Neural progenitor cell (in vitro differentiated cells): Measurements from ENCODE around the gene HBG1. TPM values are rescaled to one million over a fixed set of nuclear protein-coding genes. Genes with fewer than 3 reads are reported as not detected.

Source experiments
- DNase-seq: peaks from one replicate; pipeline ENCODE4 v3.0.0-alpha.2; 2016; ENCODE audit warnings: low spot score
- H2AFZ ChIP-seq: fragments of 200-600 bp; sonication (generic); replicated peaks from 2 replicates; pipeline ENCODE4 v1.6.1; 2016; ENCODE audit warnings: antibody characterized with exemption
- H3F3A ChIP-seq: fragments of 200-600 bp; sonication (generic); 2 replicates; pipeline ENCODE4 v1.6.1; 2016; ENCODE audit warnings: antibody characterized with exemption, low read depth
- H3K27ac ChIP-seq: fragments of 200-600 bp; sonication (generic); 2 replicates; pipeline ENCODE4 v1.5.1; 2016; ENCODE audit warnings: mild to moderate bottlenecking
- H3K27me3 ChIP-seq: fragments of 200-600 bp; sonication (generic); 2 replicates; pipeline ENCODE4 v1.6.1; 2016; ENCODE audit warnings: mild to moderate bottlenecking, moderate library complexity
- H3K36me3 ChIP-seq: fragments of 200-600 bp; sonication (generic); 2 replicates; pipeline ENCODE4 v1.5.1; 2016
- H3K4me1 ChIP-seq: fragments of 200-600 bp; sonication (generic); 2 replicates; pipeline ENCODE4 v1.6.1; 2016; ENCODE audit warnings: mixed run types
- H3K4me2 ChIP-seq: fragments of 200-600 bp; sonication (generic); 2 replicates; pipeline ENCODE4 v1.6.1; 2016
- H3K4me3 ChIP-seq: fragments of 200-600 bp; sonication (generic); 2 replicates; pipeline ENCODE4 v1.5.1; 2016
- H3K79me2 ChIP-seq: fragments of 200-600 bp; sonication (generic); 2 replicates; pipeline ENCODE4 v1.6.1; 2016; ENCODE audit warnings: low read depth
- H3K9ac ChIP-seq: fragments of 200-600 bp; sonication (generic); 2 replicates; pipeline ENCODE4 v1.6.1; 2016
- H3K9me3 ChIP-seq: fragments of 200-600 bp; sonication (generic); 2 replicates; pipeline ENCODE4 v1.5.1; 2016; ENCODE audit warnings: low read depth
- H4K20me1 ChIP-seq: fragments of 200-600 bp; sonication (generic); 2 replicates; pipeline ENCODE4 v1.6.1; 2016; ENCODE audit warnings: low read depth
- H3K27ac Mint-ChIP-seq: 3 replicates; pipeline ENCODE4 v1.8.0; 2021; ENCODE audit warnings: mixed read lengths
- H3K27me3 Mint-ChIP-seq: 2 replicates; pipeline ENCODE4 v1.8.0; 2022; ENCODE audit warnings: low read depth, mild to moderate bottlenecking, inconsistent platforms, moderate library complexity, mixed read lengths; ENCODE audit not compliant: insufficient read depth
- H3K36me3 Mint-ChIP-seq: 3 replicates; pipeline ENCODE4 v1.8.0; 2021; ENCODE audit warnings: mixed read lengths
- H3K4me1 Mint-ChIP-seq: 3 replicates; pipeline ENCODE4 v1.8.0; 2021; ENCODE audit warnings: mixed read lengths
- H3K4me3 Mint-ChIP-seq: 3 replicates; pipeline ENCODE4 v1.8.0; 2021; ENCODE audit warnings: mild to moderate bottlenecking, moderate library complexity, mixed read lengths
- H3K9me3 Mint-ChIP-seq: 3 replicates; pipeline ENCODE4 v1.8.0; 2020; ENCODE audit warnings: mixed read lengths
- EZH2 ChIP-seq: fragments of 200-600 bp; sonication (generic); IDR thresholded peaks from 2 replicates; pipeline ENCODE4 v1.6.1; 2017; ENCODE audit warnings: antibody characterized with exemption, mild to moderate bottlenecking, moderate library complexity
- EZH2phosphoT487 ChIP-seq: fragments of 200-600 bp; sonication (generic); IDR thresholded peaks from 2 replicates; pipeline ENCODE4 v1.6.1; 2017; ENCODE audit warnings: antibody characterized with exemption
- total RNA-seq: library from RNA; depleted of rRNA; stranded (reverse); fragments of >200 nt; gene quantifications from 2 replicates; pipeline ENCODE4 v1.2.3, GENCODE V29; 2015; ENCODE audit warnings: low replicate concordance
- TF ChIP-seq, protein P1 (sequence below): fragments of 200-600 bp; sonication (generic); IDR thresholded peaks from 2 replicates; pipeline ENCODE4 v1.5.1; 2017; ENCODE audit warnings: antibody characterized with exemption, mild to moderate bottlenecking

The HBG1 gene
- total RNA-seq, 1 donor from 2014 or later = not detected

DNA sequence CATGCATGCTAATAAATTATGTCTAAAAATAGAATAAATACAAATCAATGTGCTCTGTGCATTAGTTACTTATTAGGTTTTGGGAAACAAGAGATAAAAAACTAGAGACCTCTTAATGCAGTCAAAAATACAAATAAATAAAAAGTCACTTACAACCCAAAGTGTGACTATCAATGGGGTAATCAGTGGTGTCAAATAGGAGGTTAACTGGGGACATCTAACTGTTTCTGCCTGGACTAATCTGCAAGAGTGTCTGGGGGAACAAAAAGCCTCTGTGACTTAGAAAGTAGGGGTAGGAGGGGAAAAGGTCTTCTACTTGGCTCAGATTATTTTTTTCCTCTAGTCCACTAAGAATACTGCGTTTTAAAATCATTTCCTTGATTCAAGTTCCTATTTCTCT is 22.0 kb downstream of the HBG1 start:
- Histone ChIP-seq H3K4me3 (no peak overlapping the region), H3F3A (no peaks in the 10 kb centered on the region), H3K4me1 (no peaks in the 10 kb centered on the region), H3K9me3 (no peaks in the 10 kb centered on the region), H4K20me1 (no peaks in the 10 kb centered on the region), H3K27ac (no peak overlapping the region), H2AFZ (no peak overlapping the region), H3K27me3 (no peaks in the 10 kb centered on the region), H3K9ac (no peak overlapping the region), H3K4me2 (no peak overlapping the region), H3K36me3 (no peaks in the 10 kb centered on the region), H3K79me2 (no peaks in the 10 kb centered on the region)
- peaks cover 3% of the 10 kb centered on the region for H3K27me3 Mint-ChIP-seq
- H3K4me3 Mint-ChIP-seq = no peak overlapping the region
- H3K27ac Mint-ChIP-seq = no peak overlapping the region
- no peak for DNase-seq
- no peaks in the 10 kb centered on the region for H3K9me3 Mint-ChIP-seq
- TF ChIP-seq EZH2phosphoT487 (no peak), EZH2 (no peak)
- TF ChIP-seq, protein P1, sequence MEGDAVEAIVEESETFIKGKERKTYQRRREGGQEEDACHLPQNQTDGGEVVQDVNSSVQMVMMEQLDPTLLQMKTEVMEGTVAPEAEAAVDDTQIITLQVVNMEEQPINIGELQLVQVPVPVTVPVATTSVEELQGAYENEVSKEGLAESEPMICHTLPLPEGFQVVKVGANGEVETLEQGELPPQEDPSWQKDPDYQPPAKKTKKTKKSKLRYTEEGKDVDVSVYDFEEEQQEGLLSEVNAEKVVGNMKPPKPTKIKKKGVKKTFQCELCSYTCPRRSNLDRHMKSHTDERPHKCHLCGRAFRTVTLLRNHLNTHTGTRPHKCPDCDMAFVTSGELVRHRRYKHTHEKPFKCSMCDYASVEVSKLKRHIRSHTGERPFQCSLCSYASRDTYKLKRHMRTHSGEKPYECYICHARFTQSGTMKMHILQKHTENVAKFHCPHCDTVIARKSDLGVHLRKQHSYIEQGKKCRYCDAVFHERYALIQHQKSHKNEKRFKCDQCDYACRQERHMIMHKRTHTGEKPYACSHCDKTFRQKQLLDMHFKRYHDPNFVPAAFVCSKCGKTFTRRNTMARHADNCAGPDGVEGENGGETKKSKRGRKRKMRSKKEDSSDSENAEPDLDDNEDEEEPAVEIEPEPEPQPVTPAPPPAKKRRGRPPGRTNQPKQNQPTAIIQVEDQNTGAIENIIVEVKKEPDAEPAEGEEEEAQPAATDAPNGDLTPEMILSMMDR = no peak
- H3K36me3 Mint-ChIP-seq = no peaks in the 10 kb centered on the region
- no peaks in the 10 kb centered on the region for H3K4me1 Mint-ChIP-seq

DNA sequence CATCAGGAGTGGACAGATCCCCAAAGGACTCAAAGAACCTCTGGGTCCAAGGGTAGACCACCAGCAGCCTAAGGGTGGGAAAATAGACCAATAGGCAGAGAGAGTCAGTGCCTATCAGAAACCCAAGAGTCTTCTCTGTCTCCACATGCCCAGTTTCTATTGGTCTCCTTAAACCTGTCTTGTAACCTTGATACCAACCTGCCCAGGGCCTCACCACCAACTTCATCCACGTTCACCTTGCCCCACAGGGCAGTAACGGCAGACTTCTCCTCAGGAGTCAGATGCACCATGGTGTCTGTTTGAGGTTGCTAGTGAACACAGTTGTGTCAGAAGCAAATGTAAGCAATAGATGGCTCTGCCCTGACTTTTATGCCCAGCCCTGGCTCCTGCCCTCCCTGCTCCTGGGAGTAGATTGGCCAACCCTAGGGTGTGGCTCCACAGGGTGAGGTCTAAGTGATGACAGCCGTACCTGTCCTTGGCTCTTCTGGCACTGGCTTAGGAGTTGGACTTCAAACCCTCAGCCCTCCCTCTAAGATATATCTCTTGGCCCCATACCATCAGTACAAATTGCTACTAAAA is 22.8 kb downstream of the HBG1 start, which contains the start of gene HBB:
Gene HBB (minus strand): TSS at position 340 of the 579 bp plus-strand sequence. CDS start 50 bp downstream, at position 290.
- Mint-ChIP-seq H3K27me3 (peaks cover 3% of the 10 kb centered on the region), H3K9me3 (no peaks in the 10 kb centered on the region), H3K36me3 (no peaks in the 10 kb centered on the region), H3K27ac (no peak within 1 kb of the TSS), H3K4me1 (no peaks in the 10 kb centered on the region), H3K4me3 (no peak within 1 kb of the TSS)
- Histone ChIP-seq H2AFZ (no peak within 1 kb of the TSS), H3K4me2 (no peak within 1 kb of the TSS), H3K36me3 (no peaks in the 10 kb centered on the region), H4K20me1 (no peaks in the 10 kb centered on the region), H3K79me2 (no peaks in the 10 kb centered on the region), H3F3A (no peaks in the 10 kb centered on the region), H3K9ac (no peak within 1 kb of the TSS), H3K27me3 (no peaks in the 10 kb centered on the region), H3K27ac (no peak within 1 kb of the TSS), H3K9me3 (no peaks in the 10 kb centered on the region), H3K4me1 (no peaks in the 10 kb centered on the region), H3K4me3 (no peak within 1 kb of the TSS)
- TF ChIP-seq EZH2phosphoT487 (no peak), EZH2 (no peak)
- TF ChIP-seq, protein P1 = no peak
- no peak for DNase-seq

DNA sequence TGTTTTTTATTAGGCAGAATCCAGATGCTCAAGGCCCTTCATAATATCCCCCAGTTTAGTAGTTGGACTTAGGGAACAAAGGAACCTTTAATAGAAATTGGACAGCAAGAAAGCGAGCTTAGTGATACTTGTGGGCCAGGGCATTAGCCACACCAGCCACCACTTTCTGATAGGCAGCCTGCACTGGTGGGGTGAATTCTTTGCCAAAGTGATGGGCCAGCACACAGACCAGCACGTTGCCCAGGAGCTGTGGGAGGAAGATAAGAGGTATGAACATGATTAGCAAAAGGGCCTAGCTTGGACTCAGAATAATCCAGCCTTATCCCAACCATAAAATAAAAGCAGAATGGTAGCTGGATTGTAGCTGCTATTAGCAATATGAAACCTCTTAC is 24.2 kb downstream of the HBG1 start:
- H3K9ac ChIP-seq = no peak overlapping the region
- no peaks in the 10 kb centered on the region for H3K9me3 Mint-ChIP-seq
- TF ChIP-seq, protein P1 = no peak
- TF ChIP-seq EZH2phosphoT487 (no peak), EZH2 (no peak)
- no peaks in the 10 kb centered on the region for H3K36me3 ChIP-seq
- no peaks in the 10 kb centered on the region for H3K9me3 ChIP-seq
- H3F3A ChIP-seq = no peaks in the 10 kb centered on the region
- DNase-seq = no peak
- H3K36me3 Mint-ChIP-seq = no peaks in the 10 kb centered on the region
- H4K20me1 ChIP-seq = no peaks in the 10 kb centered on the region
- H3K4me1 Mint-ChIP-seq = no peaks in the 10 kb centered on the region
- no peak overlapping the region for H3K27ac Mint-ChIP-seq
- H3K4me1 ChIP-seq = no peaks in the 10 kb centered on the region
- no peak overlapping the region for H3K4me2 ChIP-seq
- H3K79me2 ChIP-seq = no peaks in the 10 kb centered on the region
- no peak overlapping the region for H3K27ac ChIP-seq
- H3K27me3 Mint-ChIP-seq = peaks cover 3% of the 10 kb centered on the region
- no peaks in the 10 kb centered on the region for H3K27me3 ChIP-seq
- no peak overlapping the region for H3K4me3 ChIP-seq
- H2AFZ ChIP-seq = no peak overlapping the region
- no peak overlapping the region for H3K4me3 Mint-ChIP-seq
